ENCODE results near the gene EGFLAM.

EGFLAM gene

DNA sequence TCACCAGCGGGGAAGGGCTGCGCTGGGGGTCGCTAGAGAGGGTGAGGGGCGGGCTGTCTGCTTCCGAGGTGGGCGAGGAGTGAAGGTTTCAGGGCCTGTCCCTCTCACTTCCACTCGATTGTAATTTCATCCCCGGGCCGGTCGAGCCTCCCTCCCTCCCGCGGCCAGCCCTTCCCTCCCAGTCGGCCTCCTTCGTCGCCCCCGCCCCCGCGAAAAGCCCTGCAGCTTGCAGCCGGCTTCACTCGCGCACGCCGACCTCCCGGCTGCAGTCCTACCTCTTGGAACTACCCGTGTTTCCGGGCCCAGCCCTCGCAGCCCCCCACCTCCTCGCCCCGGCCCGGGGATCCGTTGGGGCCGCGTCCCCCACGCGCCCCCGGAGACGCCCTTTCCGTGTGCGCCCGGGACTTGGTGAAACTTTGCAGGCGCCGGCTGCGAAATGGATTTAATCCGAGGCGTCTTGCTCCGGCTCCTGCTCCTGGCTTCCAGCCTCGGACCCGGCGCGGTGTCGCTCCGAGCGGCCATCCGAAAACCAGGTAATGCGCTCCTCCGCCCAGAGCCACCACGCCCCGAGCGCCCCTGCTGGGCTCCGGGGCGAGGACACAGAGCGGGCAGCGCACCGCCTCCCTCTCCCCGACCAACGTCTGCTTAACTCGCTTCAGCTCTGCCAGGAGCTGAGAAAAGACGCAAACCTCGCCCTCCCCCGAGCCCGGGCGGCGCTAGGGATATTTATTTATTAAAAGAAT, at the start of gene EGFLAM:
EGFLAM (plus strand) TSS at position 241 of the 743 bp plus-strand sequence; CDS start at position 437, 196 bp downstream.
- no peak for DNase-seq (ENCODE audit: low spot score)

DNA sequence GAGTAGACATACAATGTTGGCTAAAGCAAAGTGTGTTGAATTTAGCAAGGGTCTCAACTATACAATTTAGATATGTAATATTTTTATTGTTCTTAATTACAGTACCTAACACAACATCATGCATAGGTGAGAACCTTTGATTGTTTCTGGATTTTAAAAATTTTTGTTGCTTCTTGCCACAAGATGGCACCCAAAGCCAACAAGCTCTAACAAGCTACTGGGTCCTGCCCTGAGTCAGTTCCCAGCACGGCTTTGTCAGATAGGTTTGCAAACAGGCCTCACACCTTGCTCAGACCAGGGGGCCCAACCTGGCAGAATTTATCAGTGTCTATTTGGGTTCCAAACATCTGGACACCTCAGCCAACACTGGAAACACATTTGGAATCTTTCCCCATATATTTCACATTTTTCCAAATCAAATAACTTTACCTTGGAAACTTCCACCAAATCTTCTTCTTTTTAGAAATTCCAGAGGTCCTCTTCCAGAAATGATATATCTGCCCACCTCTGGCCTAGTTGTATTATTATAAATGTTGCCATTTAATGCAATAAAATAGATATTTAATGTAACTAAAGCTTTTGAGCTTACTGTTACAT, 49.5 kb upstream of the EGFLAM start:
- peak; percentile 44 for DNase-seq (ENCODE audit: low spot score)

DNA sequence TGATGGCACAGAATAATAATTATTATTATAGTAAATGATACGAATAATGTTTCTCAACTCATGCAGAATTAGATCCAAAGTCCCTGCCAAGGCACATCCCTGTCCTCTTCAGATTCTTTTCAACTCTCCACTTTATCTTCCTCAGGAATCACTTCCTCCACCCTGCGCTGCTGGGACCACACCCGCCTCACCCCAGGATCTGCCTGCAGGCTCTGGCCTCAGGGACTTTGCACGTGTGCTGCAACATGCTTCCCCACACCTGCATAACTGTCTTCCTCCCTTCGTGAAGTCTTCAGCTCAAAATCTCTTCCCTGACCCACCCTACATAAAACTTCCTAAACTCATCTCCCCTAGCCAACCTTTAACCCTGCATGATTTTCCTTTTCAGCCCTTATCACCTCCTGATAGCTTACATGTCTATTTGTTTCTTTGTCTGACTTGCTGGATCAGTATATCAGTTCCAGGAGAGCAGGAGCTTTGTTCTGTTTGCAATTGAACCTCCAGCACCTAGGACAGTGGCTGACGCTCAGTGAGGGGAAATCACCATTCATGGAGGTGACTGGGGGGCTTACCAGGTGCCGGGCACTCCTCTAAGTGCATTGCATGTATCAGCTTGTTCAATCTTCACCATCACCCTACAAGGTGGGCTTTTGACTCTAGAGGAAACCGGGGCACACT, 47.5 kb upstream of the EGFLAM start:
- no peak for DNase-seq (ENCODE audit: low spot score)

DNA sequence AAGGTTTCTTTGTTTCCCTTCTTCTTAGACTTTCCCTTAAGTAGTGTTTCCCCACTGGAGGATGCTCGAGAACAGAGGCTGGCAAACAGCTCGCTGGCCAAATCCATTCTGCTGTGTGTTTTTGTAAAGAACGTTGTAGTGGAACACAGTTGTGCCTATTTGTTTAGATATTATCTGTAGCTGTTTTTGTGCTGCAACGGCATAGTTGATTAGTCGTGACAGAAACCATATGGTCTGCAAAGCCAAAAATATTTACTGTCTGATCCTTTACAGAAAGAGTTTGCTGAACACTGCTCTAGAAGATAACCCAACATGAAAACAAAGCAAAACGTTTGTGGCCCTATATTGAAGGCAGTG, 47.0 kb upstream of the EGFLAM start:
- DNase-seq (ENCODE audit: low spot score) = no peak

DNA sequence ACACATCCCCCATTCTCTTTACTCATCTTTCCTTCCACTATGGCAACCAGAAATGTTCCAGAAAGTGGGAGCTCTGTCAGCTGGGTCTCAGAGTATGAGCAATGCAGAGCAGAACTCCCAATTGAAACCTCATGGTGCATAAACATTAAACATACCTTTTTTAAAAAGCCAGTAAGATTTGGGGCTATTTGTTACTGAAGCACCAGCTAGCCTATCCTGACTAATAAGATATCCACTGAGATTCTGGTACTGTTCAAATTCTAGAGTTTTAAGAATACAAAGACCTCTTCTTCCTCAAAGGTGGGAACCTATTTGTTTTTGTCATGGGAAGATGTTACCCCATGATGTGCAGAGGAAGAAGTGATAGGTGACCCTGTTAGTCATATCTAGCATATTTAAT, 46.1 kb upstream of the EGFLAM start:
- no peak for DNase-seq (ENCODE audit: low spot score)

DNA sequence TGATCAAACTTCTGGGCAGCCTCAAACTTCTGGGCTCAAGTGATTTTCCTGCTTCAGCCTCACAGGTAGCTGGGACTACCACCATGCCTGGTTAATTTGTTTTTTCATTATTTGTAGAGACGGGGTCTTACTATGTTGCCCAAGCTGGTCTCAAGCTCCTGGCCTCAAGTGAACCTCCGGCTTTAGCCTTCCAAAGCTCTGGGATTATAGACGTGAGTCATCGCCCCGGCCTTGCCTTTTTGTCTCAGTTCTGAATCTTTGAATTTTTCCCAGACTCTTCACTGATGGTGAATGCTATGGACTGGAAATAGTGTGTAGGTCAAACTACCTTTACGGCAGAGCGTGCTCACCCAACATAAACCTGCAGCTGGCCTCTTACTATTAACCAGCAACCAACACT, 32.3 kb upstream of the EGFLAM start:
- no peak for DNase-seq (ENCODE audit: low spot score)

DNA sequence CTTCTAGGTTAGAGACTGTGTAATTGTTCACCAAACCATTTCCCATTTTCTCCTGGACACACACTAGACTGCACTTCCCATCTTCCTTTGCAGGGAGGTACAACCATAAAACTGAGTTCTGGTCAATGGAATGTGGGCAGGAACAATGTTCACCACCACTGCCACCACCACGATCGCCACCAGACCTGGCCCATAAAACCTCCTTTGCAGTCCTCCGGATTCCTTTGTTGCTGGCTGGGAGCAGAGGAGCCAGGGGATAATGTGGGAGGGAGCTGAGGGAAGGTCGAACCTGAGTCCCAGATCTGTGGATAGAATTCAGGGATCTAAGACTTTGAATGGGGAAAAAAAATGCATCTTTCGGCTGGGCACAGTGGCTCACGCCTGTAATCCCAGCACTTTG, 29.4 kb upstream of the EGFLAM start:
- no peak for DNase-seq (ENCODE audit: low spot score)

DNA sequence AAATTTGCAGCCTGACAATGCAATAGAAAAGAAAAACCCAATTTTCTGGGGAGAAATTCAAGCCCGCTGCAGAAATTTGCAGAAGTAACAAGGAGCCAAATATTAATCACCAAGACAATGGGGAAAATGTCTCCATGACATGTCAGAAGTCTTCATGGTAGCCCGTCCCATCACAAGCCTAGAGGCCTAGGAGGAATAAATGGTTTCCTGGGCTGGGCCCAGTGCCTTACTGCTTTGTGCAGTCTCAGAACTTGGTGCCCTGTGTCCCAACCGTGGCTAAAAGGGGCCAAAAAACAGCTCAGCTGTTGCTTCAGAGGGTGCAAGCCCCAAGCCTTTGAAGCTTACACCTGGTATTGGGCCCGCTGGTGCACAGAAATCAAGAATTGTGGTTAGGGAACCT, 23.6 kb upstream of the EGFLAM start:
- DNase-seq (ENCODE audit: low spot score) = no peak

DNA sequence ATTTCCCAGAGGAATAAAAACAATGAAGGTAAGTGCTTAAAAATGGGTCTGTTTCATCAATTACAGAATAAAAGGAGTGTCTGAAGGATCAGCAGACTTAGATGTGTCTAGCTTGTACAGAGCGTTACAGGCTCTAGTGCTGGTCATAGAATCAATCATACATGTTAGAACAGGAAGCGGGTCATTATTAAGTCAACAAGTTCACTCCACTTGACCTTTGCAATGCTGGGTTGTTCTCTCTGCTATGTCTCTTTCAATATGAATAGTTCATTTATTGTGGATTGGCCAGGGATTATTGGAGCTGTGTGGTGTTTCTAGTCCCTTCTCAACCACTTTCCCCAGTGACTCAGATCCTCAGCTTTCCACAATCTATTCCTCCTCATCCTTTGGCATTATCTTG, 20.7 kb upstream of the EGFLAM start:
- DNase-seq (ENCODE audit: low spot score) = no peak

DNA sequence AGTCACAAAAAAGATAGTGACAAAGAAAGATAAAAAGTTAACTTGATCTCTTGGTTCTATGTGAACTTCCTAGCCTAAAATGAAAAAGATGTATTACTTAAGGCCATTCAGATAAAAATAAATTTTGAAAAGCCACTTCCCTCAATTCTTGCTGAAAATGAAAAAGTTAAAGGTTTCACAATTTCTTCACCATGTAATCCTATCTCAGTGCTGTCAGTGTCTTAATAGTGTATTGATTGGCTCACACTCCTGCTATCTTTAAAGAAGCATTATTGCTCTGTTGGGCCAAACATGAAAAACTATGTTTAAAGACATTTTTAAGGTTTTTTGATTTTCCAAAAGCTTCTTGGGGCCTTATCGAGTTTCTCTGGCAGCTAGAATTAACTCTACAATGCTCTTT, 18.1 kb upstream of the EGFLAM start:
- no peak for DNase-seq (ENCODE audit: low spot score)

DNA sequence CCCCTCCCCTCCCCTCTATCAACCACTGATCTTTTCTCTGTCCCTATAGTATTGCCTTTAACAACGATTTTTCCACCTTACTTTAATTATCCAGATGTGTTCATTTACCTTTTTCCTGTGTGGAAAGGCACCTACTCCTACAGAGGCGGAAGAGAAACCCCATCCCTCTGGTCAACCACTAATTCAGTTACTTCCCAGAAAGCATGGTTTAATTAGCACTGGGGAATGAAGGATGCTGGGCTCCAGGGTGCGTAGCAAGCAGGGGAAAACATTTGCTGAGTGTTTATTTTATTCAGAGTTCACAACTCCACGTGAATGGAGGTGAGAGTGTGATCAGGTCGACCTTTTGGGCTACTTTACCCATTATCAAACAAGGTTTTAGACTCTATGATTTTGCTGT, 16.7 kb upstream of the EGFLAM start:
- DNase-seq (ENCODE audit: low spot score) = no peak

DNA sequence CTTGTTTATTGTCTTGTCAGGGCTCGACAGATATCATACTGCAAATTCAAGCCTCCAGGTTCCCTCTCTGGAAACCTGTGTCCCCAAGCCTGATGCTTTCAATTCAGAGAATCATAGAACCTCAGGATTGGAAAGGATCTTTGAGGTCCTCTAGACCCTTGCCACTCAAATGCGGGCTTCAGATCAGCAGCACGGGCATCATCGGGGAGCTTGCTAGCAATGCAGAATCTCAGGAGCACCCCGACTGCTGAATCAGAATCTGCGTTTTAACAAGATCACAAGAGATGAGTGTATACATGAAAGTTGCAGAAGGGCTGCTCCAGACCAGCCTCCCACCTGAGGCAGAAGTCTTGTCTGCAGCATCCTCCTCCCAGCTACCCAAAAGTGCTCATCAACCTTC, 13.1 kb upstream of the EGFLAM start:
- no peak for DNase-seq (ENCODE audit: low spot score)

DNA sequence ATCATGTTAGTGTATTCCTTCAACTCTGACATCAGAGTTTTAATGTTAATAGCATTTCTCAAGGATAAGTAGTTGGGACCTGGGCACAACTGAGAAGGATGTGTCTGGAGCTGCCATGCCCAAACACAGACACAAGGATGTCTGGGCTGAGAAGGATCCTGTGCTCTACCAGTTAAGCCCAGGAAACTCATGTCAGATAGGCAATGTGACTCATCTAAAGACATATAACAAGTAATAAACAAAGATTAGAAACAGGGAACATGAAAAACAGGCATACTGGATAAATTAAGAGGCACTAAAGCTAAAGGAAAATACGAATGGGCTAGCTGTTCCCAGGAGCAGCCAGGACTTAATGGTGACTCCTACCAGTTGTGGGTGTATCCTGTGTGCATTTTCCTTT, 9.1 kb upstream of the EGFLAM start:
- no peak for DNase-seq (ENCODE audit: low spot score)

DNA sequence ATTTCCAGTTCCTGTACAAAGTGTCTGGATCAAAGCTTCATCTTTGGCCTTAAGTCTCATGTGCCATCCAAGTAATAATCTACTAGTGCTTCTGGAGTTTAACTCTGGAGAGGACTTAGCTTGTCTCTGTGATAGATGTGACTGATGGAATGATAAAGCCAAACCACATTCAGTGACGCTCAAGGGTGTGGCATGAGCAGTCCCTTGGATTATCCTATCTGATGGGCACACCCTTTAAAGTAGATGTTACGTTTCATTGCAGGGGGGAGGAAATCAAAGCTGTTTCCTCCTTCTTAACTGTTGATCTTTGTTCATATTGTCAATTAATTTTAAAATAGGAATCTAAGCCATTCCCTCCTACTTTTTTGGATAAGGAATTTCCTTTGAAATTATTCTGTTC, 8.5 kb upstream of the EGFLAM start:
- DNase-seq (ENCODE audit: low spot score) = no peak

DNA sequence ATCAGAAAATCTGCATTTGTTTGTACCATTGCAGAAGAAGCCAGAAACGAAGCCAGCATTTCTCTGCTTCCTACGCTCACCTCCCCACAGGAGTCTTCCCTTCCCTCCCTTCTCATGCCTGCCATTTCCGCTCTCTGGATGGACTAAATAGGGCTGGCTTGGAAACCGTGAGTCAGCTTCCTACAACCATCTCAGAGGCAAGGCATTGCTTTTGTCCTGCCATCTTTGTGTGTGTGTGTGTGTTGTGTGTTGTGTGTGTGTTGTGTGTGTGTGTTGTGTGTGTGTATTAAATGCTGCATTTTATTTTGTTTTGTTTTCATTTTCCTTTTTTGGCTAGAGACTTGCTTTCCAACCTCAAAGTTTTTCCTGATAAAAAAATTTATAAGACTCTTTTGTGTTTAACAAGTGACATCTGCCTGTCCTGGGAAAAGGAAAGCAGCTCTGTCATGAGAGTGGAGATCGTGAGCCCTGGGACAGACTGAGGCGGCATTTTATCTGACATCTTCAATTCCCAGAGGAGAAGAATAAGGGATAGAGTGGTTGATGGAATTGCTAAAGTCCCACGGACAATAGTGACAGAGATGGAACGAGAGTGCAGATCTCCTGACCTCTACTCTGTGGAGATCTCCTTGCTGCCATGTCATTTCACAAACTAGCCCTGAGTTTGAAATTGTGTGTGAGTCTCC, 7.5 kb upstream of the EGFLAM start:
- DNase-seq (ENCODE audit: low spot score) = no peak

DNA sequence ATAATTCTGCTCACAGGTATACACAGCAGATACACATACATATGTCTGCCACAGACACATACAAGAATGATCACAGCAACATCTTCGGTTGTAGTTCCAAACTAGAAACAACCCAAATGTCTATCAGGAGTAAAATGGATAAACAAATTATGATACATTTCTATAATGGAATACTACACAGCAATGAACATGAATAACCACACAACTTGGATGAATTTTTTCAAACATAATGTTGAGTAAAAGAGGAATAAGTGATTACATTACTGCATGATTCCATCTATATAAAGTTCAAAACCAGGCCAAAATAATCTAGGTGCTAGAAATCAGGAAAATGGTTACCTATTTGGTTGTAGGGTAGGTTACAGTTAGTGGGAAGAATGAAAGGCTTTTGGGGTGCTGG, 4.6 kb upstream of the EGFLAM start:
- no peak for DNase-seq (ENCODE audit: low spot score)

DNA sequence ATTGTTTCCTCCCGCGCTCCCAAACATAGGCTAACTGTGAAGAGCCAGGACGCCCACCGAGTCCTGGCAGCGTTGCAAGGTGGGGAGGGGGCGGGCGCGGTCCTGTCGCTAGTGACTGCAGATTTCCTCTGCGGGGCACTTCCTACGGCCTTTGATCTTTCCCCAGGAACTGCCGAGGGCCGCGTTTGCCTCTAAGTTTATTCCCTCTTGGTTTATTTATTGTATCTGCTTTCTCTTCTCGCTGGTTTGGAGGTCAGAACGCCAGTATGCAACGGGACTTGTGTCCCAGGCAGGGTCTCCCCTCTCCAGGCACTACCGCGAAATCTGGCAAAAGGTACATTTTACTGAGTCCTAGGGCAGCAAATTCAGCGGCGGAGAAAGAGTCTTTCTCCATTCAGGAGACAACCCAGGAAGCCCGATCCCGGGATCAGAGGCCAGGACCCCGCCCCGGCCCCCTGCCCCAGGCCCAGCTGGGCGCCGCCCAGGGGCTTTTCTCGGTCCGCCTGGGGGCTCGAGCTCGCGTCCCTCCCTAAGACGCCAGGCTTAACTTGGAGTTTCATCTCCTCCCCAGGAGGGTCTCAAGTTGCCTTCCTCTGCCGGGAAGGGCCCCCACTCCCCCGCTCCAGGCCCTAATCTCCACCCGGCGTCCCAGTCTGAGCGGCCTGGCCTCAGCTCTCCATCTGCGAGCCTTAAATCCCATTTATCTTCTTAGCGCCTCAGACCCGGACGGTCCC, 884 bp upstream of the EGFLAM start:
- DNase-seq (ENCODE audit: low spot score) = no peak

DNA sequence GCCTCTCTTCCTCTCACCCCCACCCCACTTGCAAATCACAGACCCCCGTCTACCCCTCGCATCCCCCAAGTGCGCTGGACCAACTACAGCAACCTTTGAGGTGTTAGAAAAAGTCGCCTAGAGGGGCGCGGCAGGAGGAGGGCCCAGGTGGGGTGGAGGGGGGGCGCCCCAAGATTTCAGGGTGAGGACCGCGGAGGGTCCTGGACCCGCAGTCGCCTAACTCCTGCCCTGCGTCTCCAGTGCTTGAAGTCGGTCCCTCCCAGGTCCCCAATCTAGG, 379 bp upstream of the EGFLAM start:
- no peak for DNase-seq (ENCODE audit: low spot score)

DNA sequence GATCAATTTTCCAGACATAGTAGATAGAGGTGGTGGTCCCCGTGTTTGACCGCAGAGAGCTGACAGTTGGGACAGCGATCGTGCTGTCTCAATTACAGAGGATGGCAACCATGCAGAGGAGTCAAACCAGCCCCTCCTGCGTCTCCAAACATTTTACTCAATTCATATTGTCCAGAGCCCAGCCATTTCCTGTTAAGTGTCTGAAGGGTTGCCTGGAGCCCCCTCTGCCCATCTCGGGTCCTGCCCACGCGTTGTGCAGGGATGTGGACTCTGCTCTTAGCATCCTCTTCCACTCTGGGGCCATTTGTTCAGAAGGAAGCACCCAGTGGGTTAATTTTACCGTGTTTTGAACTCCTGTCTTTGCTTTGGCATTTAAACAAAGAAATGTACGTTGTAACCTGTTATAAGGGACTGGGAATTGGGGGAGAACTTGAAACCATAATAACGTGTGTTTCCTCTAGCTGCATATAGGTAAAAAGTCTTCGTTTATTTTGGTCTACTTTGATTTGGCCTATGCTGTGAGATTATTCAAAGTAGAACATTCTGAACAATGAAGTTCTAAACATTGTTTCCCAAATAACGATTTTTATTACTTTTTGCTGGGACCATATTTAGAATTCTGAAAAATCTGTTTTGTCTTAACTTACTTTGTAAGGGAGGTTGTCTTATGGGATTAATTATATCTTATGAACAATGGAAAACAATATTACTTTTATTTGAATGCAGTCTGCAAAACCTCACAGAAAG, 876 bp downstream of the EGFLAM start:
- DNase-seq (ENCODE audit: low spot score) = no peak

DNA sequence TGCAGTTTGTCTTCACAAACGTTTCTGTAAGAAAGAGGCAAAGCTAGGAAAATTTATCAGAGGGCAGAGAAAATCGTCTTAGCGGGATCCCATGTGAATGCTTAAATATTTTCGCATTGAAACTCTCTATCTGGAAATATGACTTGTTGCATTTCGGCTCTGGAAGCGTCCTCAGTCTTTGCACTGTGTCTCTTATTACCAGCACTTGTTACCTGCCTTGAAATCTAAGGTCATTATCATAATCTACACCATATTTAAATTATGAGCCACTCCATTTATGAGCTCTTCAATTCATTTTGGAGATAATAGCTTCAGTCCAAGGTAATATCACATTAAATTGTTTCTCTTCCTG, 1.4 kb downstream of the EGFLAM start:
- no peak for DNase-seq (ENCODE audit: low spot score)

DNA sequence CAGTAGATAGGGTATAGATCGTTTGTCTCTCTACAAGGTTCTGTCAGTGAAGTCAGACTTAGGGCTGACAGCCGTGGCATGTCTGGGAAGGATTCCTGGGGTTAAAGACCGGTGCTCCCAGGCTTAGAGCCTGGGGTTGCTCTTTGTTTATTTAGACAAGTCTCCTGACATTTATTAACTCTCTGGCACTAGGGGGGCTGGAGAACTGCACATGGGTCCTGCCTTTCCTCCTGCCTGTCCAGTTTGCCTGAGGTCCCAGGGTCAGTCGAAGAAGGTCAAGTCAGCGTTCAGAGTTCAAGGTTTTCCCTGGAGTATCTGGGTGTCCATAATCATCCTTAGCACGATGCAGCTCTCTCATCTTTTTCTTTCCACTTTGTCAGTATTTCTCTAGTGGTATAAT, 5.6 kb downstream of the EGFLAM start:
- no peak for DNase-seq (ENCODE audit: low spot score)
